SU-DHL-6 (cell line): ENCODE measurements around the gene PAIP1.

ENCODE experiments used
- H2AFZ ChIP-seq: fragments of 200-600 bp; sonication (generic); 2 replicates; pipeline ENCODE4 v1.6.1; 2014; ENCODE audit warnings: low read depth, mild to moderate bottlenecking, moderate library complexity, mixed read lengths, antibody characterized with exemption, low read length; ENCODE audit not compliant: severe bottlenecking
- H3F3A ChIP-seq: fragments of 200-600 bp; shearing (Covaris generic); 2 replicates; pipeline ENCODE4 v1.6.0; 2016; ENCODE audit warnings: antibody characterized with exemption, mild to moderate bottlenecking; ENCODE audit not compliant: insufficient read depth
- H3K27ac ChIP-seq: fragments of 200-600 bp; sonication (generic); 2 replicates; pipeline ENCODE4 v1.5.1; 2016; ENCODE audit warnings: low read depth, mild to moderate bottlenecking, low read length, moderate library complexity, mixed read lengths
- H3K27me3 ChIP-seq: fragments of 200-600 bp; sonication (generic), shearing (Covaris generic); 2 replicates; pipeline ENCODE4 v1.6.0; 2014; ENCODE audit warnings: mild to moderate bottlenecking, low read length
- H3K36me3 ChIP-seq: fragments of 200-600 bp; sonication (generic); 2 replicates; pipeline ENCODE4 v1.6.1; 2014; ENCODE audit warnings: mild to moderate bottlenecking, low read length, mixed read lengths
- H3K4me2 ChIP-seq: fragments of 300-600, 200-600 bp; shearing (Covaris generic), sonication (generic); 2 replicates; pipeline ENCODE4 v1.6.0; 2014; ENCODE audit warnings: low read length, low read depth, mild to moderate bottlenecking; ENCODE audit not compliant: poor library complexity, severe bottlenecking
- H3K4me3 ChIP-seq: fragments of 200-600 bp; sonication (generic); 2 replicates; pipeline ENCODE4 v1.5.1; 2014; ENCODE audit warnings: antibody characterized with exemption, low read length, mild to moderate bottlenecking, mixed read lengths; ENCODE audit not compliant: insufficient read depth, poor library complexity, severe bottlenecking
- H3K79me2 ChIP-seq: fragments of 200-600 bp; sonication (generic); 2 replicates; pipeline ENCODE4 v1.6.1; 2014; ENCODE audit warnings: mild to moderate bottlenecking, low read length, moderate library complexity; ENCODE audit not compliant: insufficient read depth
- H3K9ac ChIP-seq: fragments of 200-600 bp; sonication (generic); 2 replicates; pipeline ENCODE4 v1.7.0; 2014; ENCODE audit warnings: mild to moderate bottlenecking, low read length
- H3K9me2 ChIP-seq: fragments of 200-600 bp; sonication (generic); replicated peaks from 2 replicates; pipeline ENCODE4 v1.6.1; 2014; ENCODE audit warnings: low read length; ENCODE audit not compliant: insufficient read depth
- H3K9me3 ChIP-seq: fragments of 200-600 bp; sonication (generic); 2 replicates; pipeline ENCODE4 v1.6.1; 2014; ENCODE audit warnings: low read length, mixed read lengths; ENCODE audit not compliant: insufficient read depth
- H4K20me1 ChIP-seq: fragments of 200-600 bp; sonication (generic); 2 replicates; pipeline ENCODE4 v1.6.1; 2014; ENCODE audit warnings: low read depth, mild to moderate bottlenecking, antibody characterized with exemption, low read length, moderate library complexity, mixed read lengths
- CTCF ChIP-seq: fragments of 200-600 bp; sonication (generic); IDR thresholded peaks from one replicate; pipeline ENCODE4 v1.5.1; 2017; ENCODE audit warnings: antibody characterized with exemption, mild to moderate bottlenecking, low read length, moderate library complexity; ENCODE audit not compliant: insufficient read depth, poor library complexity, severe bottlenecking
- EZH2phosphoT487 ChIP-seq: fragments of 200-600 bp; sonication (generic), shearing (Covaris generic); conservative IDR thresholded peaks from 2 replicates; pipeline ENCODE4 v1.6.1; 2018; ENCODE audit warnings: mild to moderate bottlenecking, antibody characterized with exemption, low read length, moderate library complexity, mixed read lengths

Gene PAIP1, protein sequence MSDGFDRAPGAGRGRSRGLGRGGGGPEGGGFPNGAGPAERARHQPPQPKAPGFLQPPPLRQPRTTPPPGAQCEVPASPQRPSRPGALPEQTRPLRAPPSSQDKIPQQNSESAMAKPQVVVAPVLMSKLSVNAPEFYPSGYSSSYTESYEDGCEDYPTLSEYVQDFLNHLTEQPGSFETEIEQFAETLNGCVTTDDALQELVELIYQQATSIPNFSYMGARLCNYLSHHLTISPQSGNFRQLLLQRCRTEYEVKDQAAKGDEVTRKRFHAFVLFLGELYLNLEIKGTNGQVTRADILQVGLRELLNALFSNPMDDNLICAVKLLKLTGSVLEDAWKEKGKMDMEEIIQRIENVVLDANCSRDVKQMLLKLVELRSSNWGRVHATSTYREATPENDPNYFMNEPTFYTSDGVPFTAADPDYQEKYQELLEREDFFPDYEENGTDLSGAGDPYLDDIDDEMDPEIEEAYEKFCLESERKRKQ

DNA sequence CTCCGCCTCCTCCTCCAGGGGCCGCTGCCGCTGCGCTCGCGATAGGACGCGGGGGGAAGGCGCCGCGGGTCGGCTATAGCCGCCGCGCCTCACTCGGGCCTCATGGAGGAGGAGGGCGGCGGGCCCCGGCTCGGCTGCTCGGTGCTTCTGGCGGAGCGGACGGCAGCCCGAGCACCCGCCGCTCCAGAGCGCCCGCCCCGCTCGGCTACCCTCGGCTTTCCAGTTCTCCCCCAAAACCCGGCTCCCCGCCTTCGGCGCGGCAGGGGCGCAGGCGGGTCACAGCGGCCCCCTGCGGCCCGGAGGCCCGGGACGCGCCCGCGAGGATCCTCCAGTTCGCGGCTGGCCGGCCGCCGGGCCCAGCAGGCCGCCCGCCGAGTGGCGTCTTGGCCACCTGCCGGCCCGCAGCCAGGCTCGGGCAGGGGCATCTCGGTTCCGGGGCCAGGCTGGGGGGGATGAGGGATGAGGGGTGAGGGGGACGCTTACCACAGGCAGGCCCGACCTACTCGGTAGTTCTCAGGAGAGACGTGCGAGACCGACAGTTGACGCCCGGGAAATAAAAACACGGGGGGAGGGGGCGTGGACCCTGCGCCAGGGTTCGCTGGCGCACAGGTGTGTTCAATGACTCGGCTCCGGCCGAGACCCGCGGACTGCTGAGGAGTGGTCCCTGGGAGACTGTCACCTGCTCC is at the start of gene PAIP1:
TSS of gene PAIP1 (minus strand) at position 221 of the 686 bp plus-strand sequence. CDS start 231 bp downstream, outside the sequence.
- H4K20me1 ChIP-seq, result no peaks in the 10 kb centered on the region
- H3F3A ChIP-seq, result peaks cover 8% of the 10 kb centered on the region; the same call in 1 of the 2 replicates
- peaks cover 21% of the 10 kb centered on the region; the same call in 1 of the 2 replicates for H3K36me3 ChIP-seq
- no peaks in the 10 kb centered on the region for H3K27me3 ChIP-seq
- peak within 1 kb of the TSS; percentile 77 for H3K4me2 ChIP-seq
- H2AFZ ChIP-seq, result peak within 1 kb of the TSS; percentile 96
- H3K9me3 ChIP-seq, result no peaks in the 10 kb centered on the region
- no peaks in the 10 kb centered on the region for H3K9me2 ChIP-seq
- H3K27ac ChIP-seq, result peak within 1 kb of the TSS; percentile 86
- TF ChIP-seq CTCF, result peak; percentile 64
- no peak for TF ChIP-seq EZH2phosphoT487
- peak within 1 kb of the TSS; percentile 97 for H3K4me3 ChIP-seq
- peak within 1 kb of the TSS; percentile 87 for H3K9ac ChIP-seq
- H3K79me2 ChIP-seq, result peaks cover 43% of the 10 kb centered on the region

- no peaks in the 10 kb centered on the region for H3K9me3 ChIP-seq
- H2AFZ ChIP-seq, result no peak overlapping the region
- H3K36me3 ChIP-seq, result peaks cover 22% of the 10 kb centered on the region; the same call in 1 of the 2 replicates
- no peaks in the 10 kb centered on the region for H4K20me1 ChIP-seq
- H3K9me2 ChIP-seq, result no peaks in the 10 kb centered on the region
- H3K4me2 ChIP-seq, result no peak overlapping the region
- 0 out of 2 replicates have a peak, but pooled peaks cover 9% of the 10 kb centered on the region for H3F3A ChIP-seq
- H3K9ac ChIP-seq, result no peak overlapping the region
- no peak overlapping the region for H3K27ac ChIP-seq
- no peaks in the 10 kb centered on the region for H3K27me3 ChIP-seq
- TF ChIP-seq CTCF (no peak), EZH2phosphoT487 (no peak)
- no peak overlapping the region for H3K4me3 ChIP-seq
- peaks cover 73% of the 10 kb centered on the region for H3K79me2 ChIP-seq
These were observed 49.5 kb upstream of the PAIP1 start for GRCh38 chr5:43606351-43606750.

- Histone ChIP-seq H3K27ac (peak overlapping the region; percentile 79), H3K36me3 (peaks cover 18% of the 10 kb centered on the region; the same call in 1 of the 2 replicates), H3K79me2 (peaks cover 84% of the 10 kb centered on the region), H2AFZ (no peak overlapping the region), H3K4me3 (no peak overlapping the region), H3F3A (0 out of 2 replicates have a peak, but pooled peaks cover 9% of the 10 kb centered on the region), H3K4me2 (peak overlapping the region; percentile 82), H3K9ac (peak overlapping the region; percentile 89), H3K9me2 (no peaks in the 10 kb centered on the region), H3K9me3 (no peaks in the 10 kb centered on the region), H4K20me1 (no peaks in the 10 kb centered on the region), H3K27me3 (no peaks in the 10 kb centered on the region)
- TF ChIP-seq EZH2phosphoT487, result no peak
- no peak for TF ChIP-seq CTCF
These were observed 47.8 kb upstream of the PAIP1 start for GRCh38 chr5:43604699-43605098.
